Stimulated activated naive CD4-positive, alpha-beta T cell (primary cell): Measurements from ENCODE around the gene MUC6.
A peak's percentile ranks its signal among the peaks of the same experiment; 100 is the strongest.

Experiments used
- DNase-seq, 6 experiments: peaks; one replicate each; lab custom pipeline; 2025; lab: John Stamatoyannopoulos, UW

MUC6 gene

GRCh38 chr11:1052133-1053011 lies 15.9 kb upstream of the MUC6 start:
- DNase-seq = no peak

GRCh38 chr11:1051356-1052132 lies 15.0 kb upstream of the MUC6 start:
- DNase-seq = no peak

GRCh38 chr11:1050581-1051355 lies 14.2 kb upstream of the MUC6 start:
- peak; percentile 46 to 77 (median 62) for DNase-seq

GRCh38 chr11:1049911-1050580 lies 13.5 kb upstream of the MUC6 start:
- no peak for DNase-seq

GRCh38 chr11:1049431-1049891 lies 12.9 kb upstream of the MUC6 start:
- DNase-seq = no peak

GRCh38 chr11:1049071-1049405 lies 12.5 kb upstream of the MUC6 start:
- DNase-seq = no peak

GRCh38 chr11:1048375-1049070 lies 12.0 kb upstream of the MUC6 start:
- no peak for DNase-seq

- DNase-seq = no peak
Observed at GRCh38 chr11:1047595-1048156, 11.2 kb upstream of the MUC6 start.

- no peak for DNase-seq
Observed at GRCh38 chr11:1044160-1044559, 7.6 kb upstream of the MUC6 start.

GRCh38 chr11:1043563-1044096 lies 7.1 kb upstream of the MUC6 start:
- no peak for DNase-seq

GRCh38 chr11:1042626-1043562 lies 6.4 kb upstream of the MUC6 start:
- no peak for DNase-seq

- no peak for DNase-seq
Observed at GRCh38 chr11:1041936-1042608, 5.6 kb upstream of the MUC6 start.

GRCh38 chr11:1041471-1041870 lies 5.0 kb upstream of the MUC6 start:
- DNase-seq = no peak

- no peak for DNase-seq
Observed at GRCh38 chr11:1041149-1041467, 4.6 kb upstream of the MUC6 start.

GRCh38 chr11:1040428-1041148 lies 4.1 kb upstream of the MUC6 start:
- no peak for DNase-seq

- DNase-seq = no peak
Observed at GRCh38 chr11:1039481-1040427, 3.2 kb upstream of the MUC6 start.

GRCh38 chr11:1038921-1039320 lies 2.4 kb upstream of the MUC6 start:
- no peak for DNase-seq
